Measurements from ENCODE around the gene ADAMTSL5.

GRCh38 chr19:1531587-1531986, 18.8 kb upstream of the ADAMTSL5 start:
- no peak for TF ChIP-seq EP300 (IDR thresholded peaks at IDR 0.05; ENCODE audit: borderline replicate concordance)
- TF ChIP-seq RAD21 (IDR thresholded peaks at IDR 0.05; ENCODE audit: low read depth): no peak
- TF ChIP-seq TCF12 (IDR thresholded peaks at IDR 0.05; ENCODE audit: low read depth): no peak
- no peak for TF ChIP-seq CREB1 (IDR thresholded peaks at IDR 0.05; ENCODE audit: low read depth)
- no peak for TF ChIP-seq ZBTB7A (IDR thresholded peaks at IDR 0.05; ENCODE audit: low read depth)
- no peak for TF ChIP-seq CEBPB (IDR thresholded peaks at IDR 0.05)
- TF ChIP-seq USF1 (IDR thresholded peaks at IDR 0.05): no peak
- TF ChIP-seq TAF1 (IDR thresholded peaks at IDR 0.05; ENCODE audit: low read depth): no peak
- TF ChIP-seq YY1 (IDR thresholded peaks at IDR 0.05; ENCODE audit: low read depth): no peak
- no peak for TF ChIP-seq EGR1 (IDR thresholded peaks at IDR 0.05)
- no peak for TF ChIP-seq MAX (IDR thresholded peaks at IDR 0.05)
- no peak for TF ChIP-seq NFIC (IDR thresholded peaks at IDR 0.05)
- no peak for TF ChIP-seq TEAD4 (IDR thresholded peaks at IDR 0.05)
- TF ChIP-seq FOXM1 (IDR thresholded peaks at IDR 0.05; ENCODE audit: borderline replicate concordance, low read depth): no peak
